ENCODE results near the gene INTS7.

- TF ChIP-seq, protein P1, sequence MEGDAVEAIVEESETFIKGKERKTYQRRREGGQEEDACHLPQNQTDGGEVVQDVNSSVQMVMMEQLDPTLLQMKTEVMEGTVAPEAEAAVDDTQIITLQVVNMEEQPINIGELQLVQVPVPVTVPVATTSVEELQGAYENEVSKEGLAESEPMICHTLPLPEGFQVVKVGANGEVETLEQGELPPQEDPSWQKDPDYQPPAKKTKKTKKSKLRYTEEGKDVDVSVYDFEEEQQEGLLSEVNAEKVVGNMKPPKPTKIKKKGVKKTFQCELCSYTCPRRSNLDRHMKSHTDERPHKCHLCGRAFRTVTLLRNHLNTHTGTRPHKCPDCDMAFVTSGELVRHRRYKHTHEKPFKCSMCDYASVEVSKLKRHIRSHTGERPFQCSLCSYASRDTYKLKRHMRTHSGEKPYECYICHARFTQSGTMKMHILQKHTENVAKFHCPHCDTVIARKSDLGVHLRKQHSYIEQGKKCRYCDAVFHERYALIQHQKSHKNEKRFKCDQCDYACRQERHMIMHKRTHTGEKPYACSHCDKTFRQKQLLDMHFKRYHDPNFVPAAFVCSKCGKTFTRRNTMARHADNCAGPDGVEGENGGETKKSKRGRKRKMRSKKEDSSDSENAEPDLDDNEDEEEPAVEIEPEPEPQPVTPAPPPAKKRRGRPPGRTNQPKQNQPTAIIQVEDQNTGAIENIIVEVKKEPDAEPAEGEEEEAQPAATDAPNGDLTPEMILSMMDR (IDR thresholded peaks at IDR 0.05; ENCODE audit: poor library complexity), result peak; percentile 81
- no peak for TF ChIP-seq EZH2 (IDR thresholded peaks at IDR 0.05; ENCODE audit: borderline replicate concordance)
- TF ChIP-seq EZH2phosphoT487 (IDR thresholded peaks at IDR 0.05; ENCODE audit: low read depth, severe bottlenecking, unreplicated experiment), result no peak
These were observed 23.2 kb downstream of the INTS7 start for GRCh38 chr1:212012034-212012740.
